ENCODE results near the gene PPP2R1B. TPM values are rescaled to one million over a fixed set of nuclear protein-coding genes. Genes with fewer than 3 reads are reported as not detected.

PPP2R1B gene
- total RNA-seq, 4 donors from 2014 or later: 18.7 to 22.4 (median 20.7) TPM

GRCh38 chr11:111741751-111742150 lies 24.4 kb downstream of the PPP2R1B start:
- intact Hi-C loops (cut with DNase I; ENCODE audit: low total_unique reads): no loop called here
- TF ChIP-seq CTCF (IDR thresholded peaks at IDR 0.05) (no peak), POLR2A (IDR thresholded peaks at IDR 0.05) (no peak)
- DNase-seq (ENCODE audit: low spot score in 2 of 2): no peak
- WGBS, 2 donors: 86 to 87% methylated on average over 2 of the region's 2 CpGs
- H3K4me3 ChIP-seq (ENCODE audit: low read depth, poor library complexity, severe bottlenecking): no peak overlapping the region

- H3K4me3 ChIP-seq (ENCODE audit: low read depth, poor library complexity, severe bottlenecking): no peak overlapping the region
- DNase-seq (ENCODE audit: low spot score in 2 of 2): no peak
- intact Hi-C loops (cut with DNase I; ENCODE audit: low total_unique reads): no loop called here
- WGBS, 2 donors: 90 to 97% methylated on average over 2 of the region's 2 CpGs
- TF ChIP-seq CTCF (IDR thresholded peaks at IDR 0.05): no peak
- no peak for TF ChIP-seq POLR2A (IDR thresholded peaks at IDR 0.05)
These were observed 26.9 kb downstream of the PPP2R1B start for GRCh38 chr11:111739299-111739698.

DNA sequence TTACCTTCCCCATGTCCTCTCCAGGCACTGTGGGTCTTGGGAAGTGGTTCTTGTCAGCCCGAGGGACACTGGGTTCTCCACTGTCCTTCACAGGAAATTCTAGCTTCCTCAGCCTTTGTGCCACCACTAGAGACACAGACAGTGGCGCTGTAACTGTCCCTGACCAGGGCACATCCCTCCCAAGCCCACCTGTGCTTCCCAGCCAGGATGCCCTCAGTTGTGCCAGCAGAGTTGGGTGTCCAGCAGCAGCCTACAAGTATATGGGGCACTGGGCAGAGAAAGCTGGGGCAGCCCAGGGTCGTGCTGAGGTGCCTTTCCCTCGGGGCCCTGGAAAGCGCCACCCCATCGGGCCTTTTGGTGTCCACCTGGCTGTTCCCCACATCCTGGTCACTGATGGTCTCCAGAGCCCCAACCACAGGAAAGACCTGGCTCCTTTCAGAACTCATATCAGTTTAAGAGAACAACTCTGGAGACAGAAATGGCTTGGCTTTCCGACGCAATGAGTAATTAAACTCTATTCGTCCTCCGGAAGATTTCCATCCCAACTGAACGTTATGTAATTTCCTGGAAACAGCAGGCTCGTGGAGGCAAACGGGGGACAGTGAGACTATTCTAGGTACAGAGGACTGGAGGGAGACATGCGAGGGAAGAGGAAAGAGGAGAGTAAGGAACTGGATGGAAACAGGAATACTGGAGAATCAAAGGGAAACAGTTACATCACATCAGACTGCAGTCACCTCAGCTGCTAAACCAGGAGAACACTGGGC lies 28.6 kb downstream of the PPP2R1B start:
- no peak overlapping the region for H3K4me3 ChIP-seq (ENCODE audit: low read depth, poor library complexity, severe bottlenecking)

DNA sequence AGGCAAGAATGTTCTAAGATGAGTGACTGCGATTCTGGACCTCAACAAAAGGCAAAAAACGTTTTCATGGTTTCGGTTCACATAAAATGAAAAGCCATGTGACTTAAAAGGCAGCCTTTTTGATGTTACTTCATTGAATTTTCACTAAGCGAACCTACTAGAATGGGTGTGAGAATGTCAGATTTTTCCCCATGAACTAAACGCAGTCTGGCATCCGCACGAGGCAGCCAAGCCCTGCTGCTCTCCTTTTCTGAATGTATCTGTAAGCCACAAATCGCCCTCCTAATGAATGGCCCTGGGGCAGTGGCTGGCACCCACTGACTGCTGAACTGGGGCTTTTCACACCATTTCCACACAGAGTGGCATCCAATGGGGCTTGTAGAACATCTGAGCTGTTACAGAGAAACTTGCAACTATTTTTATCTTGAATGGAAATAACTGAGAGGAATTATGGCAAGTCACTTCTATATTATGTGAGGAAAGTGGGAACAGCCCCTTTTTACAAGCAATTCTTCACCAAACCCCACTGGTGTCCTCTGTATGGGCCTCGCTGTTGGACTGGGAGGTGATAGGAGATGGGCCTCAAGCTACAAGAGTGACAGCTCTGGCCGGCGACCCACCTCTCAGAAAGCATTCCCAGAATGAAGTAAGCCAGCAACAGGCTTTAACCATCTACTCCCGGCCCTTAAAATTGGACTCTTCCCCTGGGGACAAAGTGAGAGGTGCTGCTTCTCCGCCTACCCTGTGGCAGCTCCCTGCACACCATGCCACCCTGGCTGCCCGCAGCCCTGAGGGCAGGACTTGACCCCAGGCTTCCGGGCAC lies 29.4 kb downstream of the PPP2R1B start:
- TF ChIP-seq CTCF (IDR thresholded peaks at IDR 0.05): no peak
- TF ChIP-seq POLR2A (IDR thresholded peaks at IDR 0.05): no peak
- intact Hi-C loops (cut with DNase I; ENCODE audit: low total_unique reads): no loop called here
- DNase-seq (ENCODE audit: low spot score in 2 of 2): no peak
- no peak overlapping the region for H3K4me3 ChIP-seq (ENCODE audit: low read depth, poor library complexity, severe bottlenecking)
- 61 to 66% methylated on average over 15 of the region's 15 CpGs for WGBS, 2 donors

More for the DNA sequence above, 28.6 kb downstream of the PPP2R1B start:
- TF ChIP-seq CTCF (IDR thresholded peaks at IDR 0.05) (no peak), POLR2A (IDR thresholded peaks at IDR 0.05) (no peak)
- WGBS, 2 donors: 36 to 48% methylated on average over 11 to 14 of the region's 14 CpGs
- intact Hi-C loops (cut with DNase I; ENCODE audit: low total_unique reads): no loop called here
- DNase-seq (ENCODE audit: low spot score in 2 of 2): no peak

DNA sequence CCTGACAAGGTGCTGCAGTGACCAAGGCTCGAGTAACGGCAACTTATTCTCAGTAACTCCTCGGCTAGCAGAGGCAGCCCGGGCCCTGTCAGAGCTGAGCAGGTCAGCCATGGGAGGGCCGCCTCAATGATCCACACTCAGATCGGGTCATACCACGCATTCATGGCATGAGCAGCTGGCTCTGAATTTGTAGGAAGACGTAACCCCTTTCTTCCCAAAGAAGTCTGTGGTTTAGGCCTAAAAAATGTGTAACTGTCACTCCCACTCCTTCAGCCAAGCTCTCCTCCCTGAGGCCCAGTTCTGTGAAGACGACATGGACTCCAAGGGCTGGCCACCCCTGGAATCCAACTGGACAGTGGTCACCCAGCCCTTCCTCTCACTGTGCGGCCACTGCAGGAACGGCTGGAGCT lies 30.0 kb downstream of the PPP2R1B start:
- no peak for DNase-seq (ENCODE audit: low spot score in 2 of 2)
- TF ChIP-seq POLR2A (IDR thresholded peaks at IDR 0.05) (no peak), CTCF (IDR thresholded peaks at IDR 0.05) (no peak)
- intact Hi-C loops (cut with DNase I; ENCODE audit: low total_unique reads): no loop called here
- WGBS, 2 donors: 23 to 36% methylated on average over 11 of the region's 11 CpGs
- H3K4me3 ChIP-seq (ENCODE audit: low read depth, poor library complexity, severe bottlenecking): no peak overlapping the region
